ENCODE data around the gene APMAP.
A peak's percentile ranks its signal among the peaks of the same experiment; 100 is the strongest.
"Not testable (repeated sequence)": the region's sequence is repeated elsewhere in the genome, so short reads cannot be mapped to it uniquely, and the experiment has no call there.

APMAP gene

GRCh38 chr20:24930724-24931688 lies 61.5 kb downstream of the APMAP start:
- not testable (repeated sequence) for DNase-seq (ENCODE audit: low read depth)

GRCh38 chr20:24929867-24930723 lies 62.5 kb downstream of the APMAP start:
- not testable (repeated sequence) for DNase-seq (ENCODE audit: low read depth)

- not testable (repeated sequence) for DNase-seq (ENCODE audit: low read depth)
Observed at GRCh38 chr20:24929259-24929658, 63.3 kb downstream of the APMAP start.

DNA sequence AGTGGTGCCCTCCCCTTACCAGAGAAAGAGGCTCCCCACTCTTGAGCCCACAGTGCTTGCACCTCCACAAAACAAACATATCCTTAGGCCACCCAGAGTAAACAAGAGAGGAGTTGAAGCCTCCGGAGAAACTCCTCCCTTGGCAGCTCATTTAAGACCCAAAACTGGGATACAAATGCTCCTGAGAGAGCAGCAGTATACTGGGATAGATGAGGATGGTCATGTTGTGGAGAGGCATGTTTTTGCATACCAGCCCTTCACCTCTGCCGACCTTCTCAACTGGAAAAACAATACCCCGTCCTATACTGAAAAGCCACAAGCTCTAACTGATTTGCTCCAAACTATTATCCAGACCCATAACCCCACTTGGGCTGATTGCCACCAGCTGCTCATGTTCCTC lies 71.8 kb downstream of the APMAP start:
- not testable (repeated sequence) for DNase-seq (ENCODE audit: low read depth)

DNA sequence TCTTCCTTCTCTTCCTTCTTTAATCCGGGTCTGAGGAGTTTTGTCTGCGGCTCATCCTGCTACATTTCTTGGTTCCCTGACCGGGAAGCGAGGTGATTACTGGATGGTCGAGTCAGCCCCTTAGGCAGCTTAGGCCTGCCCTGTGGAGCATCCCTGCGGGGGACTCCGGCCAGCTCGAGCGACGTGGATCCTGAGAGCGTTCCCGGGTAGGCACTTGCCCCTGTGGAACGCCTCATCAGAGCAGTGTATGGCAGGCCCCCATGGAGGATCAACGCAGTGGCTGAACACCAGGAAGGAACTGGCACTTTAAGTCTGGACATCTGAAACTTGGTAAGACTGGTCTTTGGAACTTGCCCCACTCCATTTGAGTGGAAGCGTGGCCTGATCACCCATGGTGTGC lies 72.9 kb downstream of the APMAP start:
- not testable (repeated sequence) for DNase-seq (ENCODE audit: low read depth)

DNA sequence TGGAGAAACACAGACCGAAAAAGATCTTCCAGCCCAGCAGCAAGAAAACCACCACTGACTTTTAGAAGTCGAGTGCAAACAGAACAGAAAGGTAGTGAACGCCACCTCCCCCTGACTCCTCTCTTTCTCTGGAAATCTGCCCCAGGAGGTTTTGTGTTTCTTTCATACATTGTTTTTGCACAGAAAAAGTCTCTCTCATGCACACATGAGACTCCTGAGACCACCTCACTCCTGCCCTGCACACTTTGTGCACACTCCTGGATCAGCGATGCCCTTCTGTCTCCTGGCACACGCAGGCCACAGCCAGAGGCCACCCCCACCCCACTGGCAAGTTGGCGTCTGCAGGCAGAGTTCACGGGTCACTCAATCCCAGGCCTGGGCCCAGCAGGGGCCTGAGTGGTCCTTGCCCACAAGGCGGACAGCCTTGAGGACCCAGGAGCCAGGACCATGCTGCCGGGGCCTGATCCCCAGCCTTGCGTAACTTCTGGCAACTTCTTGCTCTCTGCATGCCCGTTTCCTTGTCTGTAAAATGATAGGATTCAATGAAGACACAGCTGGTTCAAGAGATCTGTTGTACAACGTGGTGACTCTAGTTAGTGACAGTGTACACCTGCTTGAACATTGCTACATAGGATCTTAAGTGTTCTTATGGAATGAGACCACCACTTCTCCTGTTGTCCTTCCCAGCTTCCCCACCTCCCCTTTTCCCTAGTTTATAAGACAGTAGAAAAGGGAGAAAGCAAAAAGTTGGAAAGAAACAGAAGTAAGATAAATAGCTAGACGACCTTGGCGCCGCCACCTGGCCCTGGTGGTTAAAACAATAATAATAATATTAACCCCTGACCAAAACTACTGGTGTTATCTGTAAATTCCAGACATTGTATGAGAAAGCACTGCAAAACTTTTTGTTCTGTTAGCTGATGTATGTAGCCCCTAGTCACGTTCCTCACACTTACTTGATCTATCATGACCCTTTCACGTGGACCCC lies 73.7 kb downstream of the APMAP start:
- no peak for DNase-seq (ENCODE audit: low read depth)

- DNase-seq (ENCODE audit: low read depth) = peak; percentile 5
Observed at GRCh38 chr20:24917797-24918578, 74.6 kb downstream of the APMAP start.

DNA sequence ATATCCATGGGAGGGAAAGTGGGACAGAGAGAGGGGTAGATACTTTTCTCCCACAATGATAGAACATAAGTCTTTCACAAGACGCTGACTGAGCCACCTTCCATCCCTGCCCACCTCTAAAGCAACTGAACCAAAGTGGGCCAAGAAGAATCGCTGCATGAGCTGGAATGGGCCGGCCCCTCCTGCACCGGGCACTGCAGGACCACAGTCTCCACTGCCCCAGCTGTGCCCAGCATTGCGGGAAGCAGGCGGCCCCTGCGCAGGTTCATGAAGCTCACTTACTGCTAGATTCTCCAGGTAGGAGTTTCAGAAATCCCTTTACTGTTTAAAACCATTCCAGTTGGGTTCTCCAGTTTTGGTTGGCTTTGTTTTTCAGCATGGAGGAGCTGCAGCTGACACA lies 75.5 kb downstream of the APMAP start:
- DNase-seq (ENCODE audit: low read depth) = no peak

- no peak for DNase-seq (ENCODE audit: low read depth)
Observed at GRCh38 chr20:24916412-24916811, 76.1 kb downstream of the APMAP start.

- DNase-seq (ENCODE audit: low read depth) = no peak
Observed at GRCh38 chr20:24915892-24916291, 76.7 kb downstream of the APMAP start.

DNA sequence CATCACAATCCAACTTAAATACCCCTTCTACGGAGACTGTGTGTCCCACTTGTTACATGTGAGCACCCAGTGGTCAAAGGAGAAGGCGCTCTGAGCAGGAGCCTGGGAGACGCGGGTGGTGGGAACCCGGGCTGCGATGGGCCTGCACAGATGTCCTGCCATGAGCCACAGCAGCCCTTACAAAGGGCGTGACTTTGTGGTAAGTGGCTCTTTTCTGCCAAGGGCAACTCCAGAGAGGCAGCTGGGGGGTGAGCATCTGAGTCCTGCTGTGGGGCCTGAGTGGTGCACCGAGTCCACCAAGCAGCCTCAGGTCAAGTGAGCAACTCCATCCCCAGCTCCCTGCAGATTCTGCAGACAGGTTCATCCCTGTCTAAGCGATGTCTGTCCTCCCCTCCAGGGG lies 77.1 kb downstream of the APMAP start:
- no peak for DNase-seq (ENCODE audit: low read depth)

DNA sequence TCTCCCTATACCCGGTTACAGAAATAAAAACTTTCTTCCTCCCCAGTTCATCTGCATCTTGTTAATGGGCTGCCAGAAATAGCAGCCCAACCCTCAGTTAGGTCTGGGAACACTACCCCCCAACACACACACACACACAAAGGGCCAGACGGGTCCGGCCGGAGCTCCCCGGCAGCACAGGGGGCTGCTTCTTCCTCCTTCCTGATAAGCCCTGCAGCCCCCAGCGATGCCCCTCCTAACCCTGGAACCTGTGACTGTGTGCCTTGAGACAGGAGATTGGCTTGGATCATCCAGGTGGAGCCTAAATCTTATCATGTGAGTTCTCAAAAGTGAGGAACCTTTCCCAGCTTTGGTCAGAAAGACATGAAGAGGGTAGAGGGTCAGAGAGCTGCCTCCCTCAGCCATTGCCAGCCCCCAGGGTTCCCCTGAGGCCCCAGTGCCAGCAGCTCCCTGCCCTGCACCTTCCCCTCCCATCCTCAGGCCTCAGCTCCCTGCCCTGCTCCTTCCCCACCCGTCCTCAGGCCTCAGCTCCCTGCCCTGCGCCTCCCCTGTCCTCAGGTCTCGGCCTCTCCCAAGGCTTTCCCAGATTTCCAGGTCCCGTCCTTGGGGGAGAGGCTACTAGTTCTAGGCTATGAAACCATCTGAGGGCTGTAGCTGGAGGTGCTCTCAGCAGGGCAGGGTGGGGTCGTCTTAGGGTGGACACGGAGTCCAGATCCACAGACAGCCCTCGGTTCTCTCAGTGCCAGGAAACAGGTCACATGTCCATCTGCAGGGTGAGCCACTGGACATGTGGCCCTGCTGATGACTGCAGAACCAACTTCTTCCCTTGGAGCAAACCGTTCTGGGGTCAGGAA lies 77.9 kb downstream of the APMAP start:
- DNase-seq (ENCODE audit: low read depth) = no peak

DNA sequence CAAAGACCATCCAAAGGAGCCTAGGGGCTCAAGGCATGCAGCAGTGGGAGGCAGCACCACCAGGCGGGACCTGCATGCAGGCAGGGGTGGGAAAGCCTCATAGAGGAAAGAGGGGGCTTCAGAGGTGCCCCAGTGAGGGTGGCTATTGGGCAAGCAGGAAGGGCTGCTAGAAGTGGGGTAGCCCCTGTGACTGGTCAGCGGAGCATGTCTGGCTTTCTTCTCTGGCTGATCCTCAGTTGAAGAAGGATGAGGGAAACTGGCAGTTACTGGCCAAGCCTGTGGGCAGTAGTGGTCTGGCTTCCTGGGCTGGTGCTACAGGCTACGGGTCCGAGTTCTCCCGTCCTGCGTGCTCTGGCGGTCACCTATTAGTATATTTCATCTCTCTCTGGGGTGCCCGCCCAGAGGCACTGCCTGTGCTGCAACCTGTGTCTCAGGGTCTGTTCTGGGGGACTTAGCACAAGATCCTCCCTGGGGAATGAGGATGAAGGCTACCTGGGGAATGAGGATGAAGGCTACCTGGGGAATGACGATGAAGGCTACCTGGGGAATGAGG lies 79.4 kb downstream of the APMAP start:
- DNase-seq (ENCODE audit: low read depth) = no peak
